DOHH2 (cell line): ENCODE results near the gene CERS3.

Experiments used
- H3F3A ChIP-seq: fragments of 200-600 bp; sonication (generic), shearing (Covaris generic); 2 replicates; pipeline ENCODE4 v1.6.0; 2016; ENCODE audit warnings: antibody characterized with exemption, mild to moderate bottlenecking; ENCODE audit not compliant: control insufficient read depth, insufficient read depth
- H3K27ac ChIP-seq: fragments of 200-600 bp; sonication (generic); 2 replicates; pipeline ENCODE4 v1.5.1; 2014; ENCODE audit warnings: low read depth, mild to moderate bottlenecking, low read length, moderate library complexity
- H3K27me3 ChIP-seq: fragments of 200-600 bp; sonication (generic); 2 replicates; pipeline ENCODE4 v1.6.1; 2014; ENCODE audit warnings: mild to moderate bottlenecking, low read length, mixed read lengths; ENCODE audit not compliant: control insufficient read depth
- H3K36me3 ChIP-seq: fragments of 200-600 bp; sonication (generic); 2 replicates; pipeline ENCODE4 v1.6.1; 2014; ENCODE audit warnings: mild to moderate bottlenecking, low read length, moderate library complexity, mixed read lengths; ENCODE audit not compliant: control insufficient read depth
- H3K4me1 ChIP-seq: fragments of 200-600 bp; sonication (generic); 2 replicates; pipeline ENCODE4 v1.6.1; 2014; ENCODE audit warnings: mild to moderate bottlenecking, low read length, mixed read lengths; ENCODE audit not compliant: control insufficient read depth
- H3K4me2 ChIP-seq: fragments of 200-600 bp; sonication (generic); 2 replicates; pipeline ENCODE4 v1.6.0; 2014; ENCODE audit warnings: mild to moderate bottlenecking, low read length, moderate library complexity
- H3K4me3 ChIP-seq: fragments of 200-600 bp; sonication (generic); 2 replicates; pipeline ENCODE4 v1.5.1; 2014; ENCODE audit warnings: mild to moderate bottlenecking, low read length, mixed read lengths
- H3K79me2 ChIP-seq: fragments of 200-600 bp; sonication (generic); 2 replicates; pipeline ENCODE4 v1.6.1; 2014; ENCODE audit warnings: mild to moderate bottlenecking, low read length, mixed read lengths; ENCODE audit not compliant: control insufficient read depth
- H3K9me2 ChIP-seq: fragments of 200-600 bp; sonication (generic); replicated peaks from 2 replicates; pipeline ENCODE4 v1.6.1; 2014; ENCODE audit warnings: mild to moderate bottlenecking, low read length, mixed read lengths; ENCODE audit not compliant: control insufficient read depth
- H3K9me3 ChIP-seq: fragments of 200-600 bp; sonication (generic); 2 replicates; pipeline ENCODE4 v1.6.1; 2014; ENCODE audit warnings: antibody characterized with exemption, low read length, mixed read lengths; ENCODE audit not compliant: control insufficient read depth, insufficient read depth
- H4K20me1 ChIP-seq: fragments of 200-600 bp; sonication (generic); 2 replicates; pipeline ENCODE4 v1.6.0; 2014; ENCODE audit warnings: low read depth, mild to moderate bottlenecking, antibody characterized with exemption, low read length, moderate library complexity; ENCODE audit not compliant: control insufficient read depth, insufficient read depth
- EZH2phosphoT487 ChIP-seq: fragments of 200-600 bp; sonication (generic); IDR thresholded peaks from 2 replicates; pipeline ENCODE4 v1.6.1; 2017; ENCODE audit warnings: borderline replicate concordance, mild to moderate bottlenecking, antibody characterized with exemption, low read length, moderate library complexity, mixed read lengths
- TF ChIP-seq, protein P1 (sequence below): fragments of 200-600 bp; sonication (generic); IDR thresholded peaks from one replicate; pipeline ENCODE4 v1.5.1; 2014; ENCODE audit warnings: antibody characterized with exemption, mild to moderate bottlenecking, low read depth, low read length; ENCODE audit not compliant: poor library complexity, severe bottlenecking

Gene CERS3

DNA sequence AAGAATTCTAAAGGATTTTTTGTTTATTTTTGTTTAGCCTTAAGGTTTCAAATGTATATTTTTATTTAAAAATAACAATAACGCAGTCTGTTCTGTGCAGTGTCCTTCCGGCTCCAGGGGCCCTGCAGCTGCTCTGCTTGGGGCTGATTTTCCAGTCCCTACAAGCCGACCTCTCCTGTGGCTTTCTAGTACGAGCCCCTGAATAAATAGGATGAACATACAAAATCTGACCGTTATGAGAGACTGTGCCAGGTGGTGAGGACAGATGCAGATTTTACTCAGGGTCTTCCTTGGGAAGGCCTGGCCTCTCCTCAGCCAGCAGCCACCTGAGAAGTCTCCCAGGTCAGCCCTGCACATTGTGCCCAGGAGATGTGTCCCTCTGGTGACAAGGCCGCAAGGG, 127.8 kb downstream of the CERS3 start:
- no peaks in the 10 kb centered on the region for H3K36me3 ChIP-seq
- H3K27ac ChIP-seq = no peak overlapping the region
- no peaks in the 10 kb centered on the region for H3K9me2 ChIP-seq
- no peak overlapping the region for H3K4me2 ChIP-seq
- no peaks in the 10 kb centered on the region for H3F3A ChIP-seq
- H3K4me1 ChIP-seq = no peaks in the 10 kb centered on the region
- no peaks in the 10 kb centered on the region for H3K27me3 ChIP-seq
- H3K79me2 ChIP-seq = no peaks in the 10 kb centered on the region
- H4K20me1 ChIP-seq = no peaks in the 10 kb centered on the region
- TF ChIP-seq, protein P1, sequence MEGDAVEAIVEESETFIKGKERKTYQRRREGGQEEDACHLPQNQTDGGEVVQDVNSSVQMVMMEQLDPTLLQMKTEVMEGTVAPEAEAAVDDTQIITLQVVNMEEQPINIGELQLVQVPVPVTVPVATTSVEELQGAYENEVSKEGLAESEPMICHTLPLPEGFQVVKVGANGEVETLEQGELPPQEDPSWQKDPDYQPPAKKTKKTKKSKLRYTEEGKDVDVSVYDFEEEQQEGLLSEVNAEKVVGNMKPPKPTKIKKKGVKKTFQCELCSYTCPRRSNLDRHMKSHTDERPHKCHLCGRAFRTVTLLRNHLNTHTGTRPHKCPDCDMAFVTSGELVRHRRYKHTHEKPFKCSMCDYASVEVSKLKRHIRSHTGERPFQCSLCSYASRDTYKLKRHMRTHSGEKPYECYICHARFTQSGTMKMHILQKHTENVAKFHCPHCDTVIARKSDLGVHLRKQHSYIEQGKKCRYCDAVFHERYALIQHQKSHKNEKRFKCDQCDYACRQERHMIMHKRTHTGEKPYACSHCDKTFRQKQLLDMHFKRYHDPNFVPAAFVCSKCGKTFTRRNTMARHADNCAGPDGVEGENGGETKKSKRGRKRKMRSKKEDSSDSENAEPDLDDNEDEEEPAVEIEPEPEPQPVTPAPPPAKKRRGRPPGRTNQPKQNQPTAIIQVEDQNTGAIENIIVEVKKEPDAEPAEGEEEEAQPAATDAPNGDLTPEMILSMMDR = no peak
- TF ChIP-seq EZH2phosphoT487 = no peak
- no peaks in the 10 kb centered on the region for H3K9me3 ChIP-seq
- no peak overlapping the region for H3K4me3 ChIP-seq

DNA sequence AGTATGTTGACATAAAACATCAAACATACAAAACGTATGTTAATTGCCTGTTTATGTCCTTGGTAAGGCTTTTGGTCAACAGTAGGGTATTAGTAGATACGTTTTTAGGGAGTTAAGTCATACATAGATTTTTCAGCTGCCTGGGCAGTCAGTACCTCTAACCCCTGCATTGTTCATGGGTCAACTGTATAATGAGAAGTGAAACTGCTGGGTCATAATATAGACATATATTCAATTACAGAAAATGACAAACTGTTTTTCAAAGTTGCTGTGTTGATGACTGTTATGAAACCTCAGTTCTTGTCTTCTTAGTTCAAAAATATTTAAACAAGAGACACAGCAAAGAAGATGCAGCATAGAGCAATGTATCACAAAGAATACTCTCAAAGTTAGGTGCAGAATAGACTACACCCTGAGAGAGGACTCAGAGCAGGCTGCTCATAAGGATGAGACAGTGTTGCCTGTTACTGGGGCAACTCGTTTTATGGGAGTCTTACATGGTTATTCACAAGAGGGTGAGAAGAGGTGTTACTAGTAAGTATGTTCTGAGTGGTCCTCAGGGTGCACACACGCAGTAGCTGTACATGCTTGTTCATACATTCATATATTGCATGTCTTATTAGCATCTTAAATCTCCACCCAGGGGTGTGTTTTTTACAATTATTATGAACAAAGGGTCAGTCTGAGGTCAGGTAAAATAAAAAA, 133.9 kb downstream of the CERS3 start:
- no peaks in the 10 kb centered on the region for H3K36me3 ChIP-seq
- H3K9me3 ChIP-seq = no peaks in the 10 kb centered on the region
- H3K9me2 ChIP-seq = no peaks in the 10 kb centered on the region
- no peaks in the 10 kb centered on the region for H3K4me1 ChIP-seq
- no peaks in the 10 kb centered on the region for H3F3A ChIP-seq
- H3K4me3 ChIP-seq = no peak overlapping the region
- TF ChIP-seq, protein P1 = no peak
- no peak for TF ChIP-seq EZH2phosphoT487
- H3K27me3 ChIP-seq = no peaks in the 10 kb centered on the region
- H4K20me1 ChIP-seq = no peaks in the 10 kb centered on the region
- H3K79me2 ChIP-seq = no peaks in the 10 kb centered on the region
- H3K4me2 ChIP-seq = no peak overlapping the region
- no peak overlapping the region for H3K27ac ChIP-seq

GRCh38 chr15:100393008-100393407, 135.7 kb downstream of the CERS3 start:
- H3K27ac ChIP-seq = no peak overlapping the region
- no peaks in the 10 kb centered on the region for H3K79me2 ChIP-seq
- H3K9me3 ChIP-seq = no peaks in the 10 kb centered on the region
- no peaks in the 10 kb centered on the region for H3K4me1 ChIP-seq
- H3K27me3 ChIP-seq = no peaks in the 10 kb centered on the region
- no peaks in the 10 kb centered on the region for H4K20me1 ChIP-seq
- H3K9me2 ChIP-seq = no peaks in the 10 kb centered on the region
- no peak overlapping the region for H3K4me3 ChIP-seq
- H3F3A ChIP-seq = no peaks in the 10 kb centered on the region
- no peak overlapping the region for H3K4me2 ChIP-seq
- no peaks in the 10 kb centered on the region for H3K36me3 ChIP-seq
- TF ChIP-seq, protein P1 = no peak
- TF ChIP-seq EZH2phosphoT487 = no peak
